NOMO-1 treated with DMSO at 0.1 percent for 48 hours (cell line): Measurements from ENCODE around the gene TMEM184B.

Source experiments
- DNase-seq: peaks from one replicate; lab custom pipeline; 2025; ENCODE audit not compliant: unreplicated experiment; lab: John Stamatoyannopoulos, UW

TMEM184B gene

GRCh38 chr22:38308791-38309498 lies 36.1 kb upstream of the TMEM184B start:
- no peak for DNase-seq

- DNase-seq = peak; percentile 66
Observed at GRCh38 chr22:38305471-38306448, 33.0 kb upstream of the TMEM184B start.

- no peak for DNase-seq
Observed at GRCh38 chr22:38304526-38304925, 31.7 kb upstream of the TMEM184B start.

- no peak for DNase-seq
Observed at GRCh38 chr22:38303974-38304373, 31.2 kb upstream of the TMEM184B start.

- no peak for DNase-seq
Observed at GRCh38 chr22:38302906-38303305, 30.1 kb upstream of the TMEM184B start.

- no peak for DNase-seq
Observed at GRCh38 chr22:38300946-38301345, 28.1 kb upstream of the TMEM184B start.

DNA sequence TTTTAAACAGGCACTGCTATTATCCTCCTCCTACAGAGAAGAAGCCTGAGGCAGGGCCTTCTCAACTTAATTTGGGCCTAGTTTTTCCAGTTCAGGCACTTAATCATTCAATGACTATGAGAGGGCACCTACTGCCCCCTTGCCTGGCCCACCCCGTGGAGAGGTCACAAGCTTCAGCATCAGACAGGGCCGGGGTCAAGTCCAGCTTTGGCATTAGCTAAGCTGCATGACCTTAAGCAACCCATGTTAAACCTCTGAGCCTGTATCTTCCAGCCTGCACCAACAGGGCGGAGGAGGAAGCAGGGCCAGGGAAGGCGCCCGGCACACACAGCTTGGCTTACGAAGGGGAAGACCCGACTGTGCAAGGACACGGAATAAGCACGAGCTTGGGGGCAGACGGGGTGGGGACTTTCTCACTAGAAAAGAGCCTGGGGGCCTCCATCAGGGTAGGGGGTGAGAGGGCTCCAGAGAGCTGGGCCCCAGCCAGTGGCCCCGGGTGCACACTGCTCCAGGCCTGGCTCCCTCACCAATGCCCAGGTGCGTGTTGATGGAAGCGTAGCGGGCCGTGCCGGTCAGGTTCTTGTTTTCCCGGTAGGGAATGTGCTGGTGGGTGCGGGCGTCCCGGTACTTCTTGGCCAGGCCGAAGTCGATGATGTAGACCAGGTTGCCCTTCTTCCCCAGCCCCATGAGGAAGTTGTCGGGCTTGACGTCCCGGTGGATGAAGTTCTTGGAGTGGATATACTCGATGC lies 27.6 kb upstream of the TMEM184B start:
- no peak for DNase-seq

DNA sequence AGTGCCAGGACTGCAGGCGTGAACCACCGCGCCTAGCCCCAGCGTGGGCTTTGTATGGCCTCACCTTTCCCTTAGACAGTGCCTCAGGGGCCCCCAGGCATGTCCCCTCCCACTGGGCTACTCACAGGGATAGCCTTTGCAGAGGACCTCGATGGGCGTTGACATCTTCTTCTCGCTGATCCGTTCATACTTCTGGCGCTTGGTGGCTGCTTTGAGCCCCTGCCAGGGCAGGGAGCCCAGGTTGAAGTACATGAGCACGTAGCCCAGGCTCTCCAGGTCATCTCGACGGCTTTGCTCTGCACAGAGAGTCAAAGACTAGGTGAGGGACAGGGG lies 26.9 kb upstream of the TMEM184B start:
- no peak for DNase-seq

DNA sequence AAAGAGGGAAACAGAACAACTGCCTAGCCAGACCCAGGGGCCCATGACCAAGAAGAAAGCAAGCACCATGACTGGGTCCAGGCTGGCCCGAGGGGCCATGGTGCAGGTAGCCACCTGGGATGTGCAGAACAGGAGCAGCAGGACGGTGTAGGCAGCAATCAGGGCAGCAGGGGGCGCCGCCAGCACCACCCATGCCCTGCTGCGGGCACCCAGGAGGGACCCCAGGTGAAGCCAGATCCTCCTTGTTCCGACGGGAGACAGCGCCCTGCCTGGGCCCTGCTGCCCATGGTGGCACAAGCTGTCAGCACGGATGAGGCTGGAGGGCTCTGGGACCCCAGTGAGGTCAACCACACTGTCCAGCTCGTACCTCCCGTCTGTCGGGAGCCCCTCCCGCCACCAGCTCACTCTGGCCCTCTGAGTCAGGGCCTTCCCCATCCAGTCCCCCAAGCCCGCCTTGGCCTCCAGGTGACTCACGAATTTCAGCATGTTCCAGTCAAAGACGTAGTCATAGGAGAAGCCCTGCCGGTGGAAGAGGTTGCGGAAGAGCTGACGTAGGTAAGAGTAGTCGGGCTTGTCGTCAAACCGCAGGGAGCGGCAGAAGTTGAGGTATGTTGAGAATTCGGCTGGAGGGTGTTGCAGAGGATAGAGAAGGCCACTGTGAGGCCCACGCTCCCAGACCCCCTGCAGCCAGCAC lies 25.6 kb upstream of the TMEM184B start:
- DNase-seq = peak; percentile 4

- DNase-seq = no peak
Observed at GRCh38 chr22:38296372-38296771, 23.6 kb upstream of the TMEM184B start.

DNA sequence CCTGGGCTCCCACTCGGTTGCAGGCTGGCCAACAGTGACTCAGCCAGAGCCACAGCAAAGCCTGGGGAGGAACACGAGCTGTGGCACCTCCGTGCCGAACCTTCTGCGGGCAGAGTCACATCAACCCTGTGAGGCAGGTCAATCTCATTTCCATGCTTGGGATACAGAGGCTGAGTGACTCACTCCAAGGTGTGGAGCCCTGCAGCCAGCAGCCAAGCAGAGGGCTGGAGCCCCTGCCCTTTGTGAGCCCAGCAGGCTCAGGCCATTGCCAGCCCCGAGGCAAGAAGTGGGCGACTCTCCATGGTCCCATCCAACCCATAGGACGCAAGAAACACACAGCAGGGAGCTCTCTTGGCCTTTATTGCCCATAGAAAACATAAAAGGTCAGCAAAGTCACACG lies 23.1 kb upstream of the TMEM184B start:
- no peak for DNase-seq

GRCh38 chr22:38295339-38295738 lies 22.5 kb upstream of the TMEM184B start:
- DNase-seq = no peak

- no peak for DNase-seq
Observed at GRCh38 chr22:38294193-38294592, 21.4 kb upstream of the TMEM184B start.

DNA sequence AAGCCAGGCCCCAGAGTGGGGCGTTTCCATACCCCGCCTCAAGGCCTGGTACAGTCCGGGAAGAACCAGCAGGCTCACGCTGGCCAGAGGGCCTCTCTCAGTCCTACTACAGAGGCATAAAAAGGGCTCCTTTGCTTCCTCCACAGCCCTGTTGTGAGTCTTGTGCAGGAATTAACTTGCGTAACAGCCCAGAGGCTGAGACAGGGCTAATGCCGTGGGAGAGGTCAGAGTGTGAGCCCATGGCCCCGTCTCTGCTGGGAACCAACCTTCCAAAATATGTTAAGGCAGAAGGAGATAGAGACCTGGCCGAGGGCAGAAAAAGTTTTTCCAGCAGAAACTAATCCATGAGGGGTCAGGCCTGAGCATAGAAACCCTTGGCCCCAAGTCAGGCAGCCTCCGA lies 19.9 kb upstream of the TMEM184B start:
- DNase-seq = no peak

DNA sequence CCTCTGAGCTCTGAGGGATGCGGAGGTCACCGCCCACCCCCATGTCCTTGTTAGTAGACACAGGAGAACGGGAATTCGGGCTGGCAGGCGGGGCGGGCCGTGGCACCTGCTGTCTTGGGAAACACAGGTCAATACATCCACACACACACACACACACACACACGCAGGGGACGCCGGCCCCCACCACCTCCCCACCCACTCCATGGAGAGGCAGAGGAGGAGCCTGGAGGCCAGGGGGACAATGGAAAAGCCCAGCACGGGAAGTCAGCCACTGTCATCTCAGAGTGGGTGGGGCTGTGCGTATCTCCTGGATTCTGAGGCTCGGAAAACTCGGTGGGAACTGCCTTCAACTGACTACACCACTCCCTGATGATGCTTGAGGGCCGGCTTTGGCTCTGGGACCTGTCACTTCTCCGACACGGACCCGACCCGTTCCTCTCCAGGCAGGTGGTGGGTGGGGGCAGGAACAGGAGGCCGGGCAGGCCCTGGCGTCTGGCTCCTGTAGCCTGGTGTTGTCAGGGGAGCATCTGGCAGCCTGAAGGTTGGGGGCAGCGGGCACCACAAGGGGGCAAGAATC lies 18.5 kb upstream of the TMEM184B start:
- DNase-seq = no peak

- no peak for DNase-seq
Observed at GRCh38 chr22:38290347-38290746, 17.5 kb upstream of the TMEM184B start.

DNA sequence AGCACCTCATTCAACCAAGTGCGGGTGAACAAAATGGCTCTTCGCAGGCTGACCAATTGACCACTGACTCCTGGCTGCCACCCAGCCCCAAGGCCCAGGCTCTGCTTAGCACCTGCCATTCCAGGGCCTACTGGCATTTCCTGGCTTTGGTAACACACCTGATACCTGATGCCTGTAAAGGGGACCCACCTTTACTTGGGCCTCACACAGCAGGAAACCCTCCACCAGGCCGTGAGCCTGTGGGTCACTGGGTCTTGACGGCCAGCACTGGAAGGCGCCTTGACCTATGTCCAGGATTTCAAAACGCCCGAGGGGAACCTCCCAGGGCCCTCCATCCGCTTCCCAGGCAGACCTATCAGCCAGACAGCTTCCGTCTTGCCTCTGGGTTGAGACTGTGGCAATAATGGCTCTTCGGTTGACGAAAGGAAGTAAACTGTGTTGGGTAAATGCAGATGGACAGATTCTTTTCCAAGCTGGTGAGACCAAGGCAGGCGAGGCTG lies 16.8 kb upstream of the TMEM184B start:
- DNase-seq = no peak

GRCh38 chr22:38286915-38287669 lies 14.3 kb upstream of the TMEM184B start:
- DNase-seq = no peak

- DNase-seq = no peak
Observed at GRCh38 chr22:38285018-38285417, 12.2 kb upstream of the TMEM184B start.

- no peak for DNase-seq
Observed at GRCh38 chr22:38284042-38284402, 11.2 kb upstream of the TMEM184B start.
